ENCODE data around the gene MVB12B. TPM values are rescaled to one million over a fixed set of nuclear protein-coding genes. Genes with fewer than 3 reads are reported as not detected.
"Not testable (repeated sequence)": the region's sequence is repeated elsewhere in the genome, so short reads cannot be mapped to it uniquely, and the experiment has no call there.

The MVB12B gene
- total RNA-seq, 1 experiment from 2014 or later = 10.9 TPM

DNA sequence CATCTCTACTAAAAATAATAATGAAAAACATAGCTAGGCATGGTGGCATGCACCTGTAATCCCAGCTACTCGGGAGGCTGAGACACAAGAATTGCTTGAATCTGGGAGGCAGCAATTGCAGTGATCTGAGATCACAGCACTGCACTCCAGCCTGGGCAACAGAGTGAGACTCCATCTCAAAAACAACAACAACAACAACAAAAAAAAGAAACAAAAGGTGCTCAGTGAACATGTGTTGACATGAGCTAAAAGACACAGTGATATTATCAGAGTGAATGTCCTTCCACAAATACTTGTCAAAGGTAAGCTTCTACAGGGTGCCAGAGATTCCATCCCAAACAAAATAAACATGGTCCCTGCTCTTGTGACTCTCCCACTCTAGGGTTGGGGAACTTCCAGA, 211.9 kb downstream of the MVB12B start:
- H2AFZ ChIP-seq (ENCODE audit: low read depth, low read length, poor library complexity, severe bottlenecking) = no peak overlapping the region
- H3K4me3 ChIP-seq (replicated peaks in 1 of 2; ENCODE audit: low read depth in 1 of 2, low read length in 2 of 2) = no peak overlapping the region
- H3K9me3 ChIP-seq (ENCODE audit: control insufficient read depth in 1 of 2, insufficient read depth in 1 of 2, low read depth in 1 of 2, low read length in 2 of 2) = no peaks in the 10 kb centered on the region
- DNase-seq (ENCODE audit: low read depth, low spot score) (no peak), ATAC-seq (no peak)
- no peaks in the 10 kb centered on the region for H3K79me2 ChIP-seq (ENCODE audit: insufficient read depth, low read length)
- H3K9ac ChIP-seq (ENCODE audit: low read length) = no peak overlapping the region
- RAD21 ChIA-PET (ENCODE audit: low non-redundant PET in 1 of 2, low total read pairs in 2 of 2, uncharacterized antibody in 2 of 2, unreplicated experiment in 2 of 2) = no interaction called here
- H3K4me1 ChIP-seq (ENCODE audit: control insufficient read depth in 1 of 2, insufficient read depth in 2 of 2, low read length in 2 of 2) = no peaks in the 10 kb centered on the region
- BruUV-seq (replicated peaks) = no TSS peak
- no peak overlapping the region for H3K27ac ChIP-seq (ENCODE audit: low read depth, low read length)
- intact Hi-C loops (cut with micrococcal nuclease) = no loop called here
- CTCF ChIA-PET = interaction anchor here (1.0 to 1.1 kb wide), 2 partner anchors 19 to 166 kb away, joined by 3 read pairs; no protein-coding TSS in a partner anchor
- POLR2A ChIA-PET = no interaction called here
- H3K27me3 ChIP-seq (ENCODE audit: insufficient read depth, low read length) = no peaks in the 10 kb centered on the region
- no peak overlapping the region for H3K4me2 ChIP-seq (ENCODE audit: low read length)
- no peaks in the 10 kb centered on the region for H3K9me2 ChIP-seq (ENCODE audit: insufficient read depth)
- no peaks in the 10 kb centered on the region for H3K36me3 ChIP-seq (ENCODE audit: control insufficient read depth in 1 of 2, insufficient read depth in 2 of 2, low read length in 2 of 2)
- no peaks in the 10 kb centered on the region for H4K20me1 ChIP-seq (ENCODE audit: insufficient read depth)
- TF ChIP-seq CBX3 (IDR thresholded peaks at IDR 0.05; ENCODE audit: low read depth) (no peak), SRF (IDR thresholded peaks at IDR 0.05; ENCODE audit: low read depth) (no peak), EGR1 (IDR thresholded peaks at IDR 0.05; ENCODE audit: low read depth) (no peak), ZNF274 (IDR thresholded peaks at IDR 0.05; ENCODE audit: low read depth, low read length) (no peak), POLR2AphosphoS5 (IDR thresholded peaks at IDR 0.05; ENCODE audit: low read depth, low read length) (no peak), RAD21 (IDR thresholded peaks at IDR 0.05; ENCODE audit: low read depth) (no peak), EZH2phosphoT487 (IDR thresholded peaks at IDR 0.05; ENCODE audit: borderline replicate concordance) (no peak)
- TF ChIP-seq, protein P1, sequence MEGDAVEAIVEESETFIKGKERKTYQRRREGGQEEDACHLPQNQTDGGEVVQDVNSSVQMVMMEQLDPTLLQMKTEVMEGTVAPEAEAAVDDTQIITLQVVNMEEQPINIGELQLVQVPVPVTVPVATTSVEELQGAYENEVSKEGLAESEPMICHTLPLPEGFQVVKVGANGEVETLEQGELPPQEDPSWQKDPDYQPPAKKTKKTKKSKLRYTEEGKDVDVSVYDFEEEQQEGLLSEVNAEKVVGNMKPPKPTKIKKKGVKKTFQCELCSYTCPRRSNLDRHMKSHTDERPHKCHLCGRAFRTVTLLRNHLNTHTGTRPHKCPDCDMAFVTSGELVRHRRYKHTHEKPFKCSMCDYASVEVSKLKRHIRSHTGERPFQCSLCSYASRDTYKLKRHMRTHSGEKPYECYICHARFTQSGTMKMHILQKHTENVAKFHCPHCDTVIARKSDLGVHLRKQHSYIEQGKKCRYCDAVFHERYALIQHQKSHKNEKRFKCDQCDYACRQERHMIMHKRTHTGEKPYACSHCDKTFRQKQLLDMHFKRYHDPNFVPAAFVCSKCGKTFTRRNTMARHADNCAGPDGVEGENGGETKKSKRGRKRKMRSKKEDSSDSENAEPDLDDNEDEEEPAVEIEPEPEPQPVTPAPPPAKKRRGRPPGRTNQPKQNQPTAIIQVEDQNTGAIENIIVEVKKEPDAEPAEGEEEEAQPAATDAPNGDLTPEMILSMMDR (IDR thresholded peaks at IDR 0.05 in 2 of 3, conservative IDR thresholded peaks at IDR 0.05 in 1 of 3; ENCODE audit: borderline replicate concordance in 1 of 3, insufficient read depth in 1 of 3, low read depth in 2 of 3, low read length in 2 of 3) = no peak
- TF ChIP-seq, protein P2, sequence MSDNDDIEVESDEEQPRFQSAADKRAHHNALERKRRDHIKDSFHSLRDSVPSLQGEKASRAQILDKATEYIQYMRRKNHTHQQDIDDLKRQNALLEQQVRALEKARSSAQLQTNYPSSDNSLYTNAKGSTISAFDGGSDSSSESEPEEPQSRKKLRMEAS (IDR thresholded peaks at IDR 0.05) = no peak

DNA sequence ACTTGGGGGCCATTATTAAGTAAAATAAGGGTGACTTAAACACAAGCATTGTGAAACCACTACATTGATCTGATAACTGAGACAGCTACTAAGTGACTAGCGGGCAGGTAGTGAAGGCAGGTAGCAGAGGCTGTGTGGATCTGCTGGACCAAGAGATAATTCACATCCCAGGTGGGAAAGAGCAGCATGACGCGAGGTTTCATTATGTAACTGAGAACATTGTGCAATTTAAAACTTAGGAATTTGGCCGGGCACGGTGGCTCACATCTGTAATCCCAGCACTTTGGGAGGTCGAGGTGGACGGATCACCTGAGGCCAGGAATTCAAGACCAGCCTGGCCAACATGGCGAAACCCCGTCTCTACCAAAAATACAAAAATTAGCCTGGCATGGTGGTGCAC, 213.8 kb downstream of the MVB12B start:
- H3K27ac ChIP-seq (ENCODE audit: low read depth, low read length); CTCF ChIA-PET; H2AFZ ChIP-seq (ENCODE audit: low read depth, low read length, poor library complexity, severe bottlenecking); RAD21 ChIA-PET (ENCODE audit: low non-redundant PET in 1 of 2, low total read pairs in 2 of 2, uncharacterized antibody in 2 of 2, unreplicated experiment in 2 of 2); H3K79me2 ChIP-seq (ENCODE audit: insufficient read depth, low read length); H3K4me1 ChIP-seq (ENCODE audit: control insufficient read depth in 1 of 2, insufficient read depth in 2 of 2, low read length in 2 of 2); ATAC-seq; DNase-seq (ENCODE audit: low read depth, low spot score); H3K36me3 ChIP-seq (ENCODE audit: control insufficient read depth in 1 of 2, insufficient read depth in 2 of 2, low read length in 2 of 2); POLR2A ChIA-PET; H3K4me3 ChIP-seq (replicated peaks in 1 of 2; ENCODE audit: low read depth in 1 of 2, low read length in 2 of 2); H3K9ac ChIP-seq (ENCODE audit: low read length); H3K27me3 ChIP-seq (ENCODE audit: insufficient read depth, low read length); H4K20me1 ChIP-seq (ENCODE audit: insufficient read depth); H3K9me2 ChIP-seq (ENCODE audit: insufficient read depth); intact Hi-C loops (cut with micrococcal nuclease); BruUV-seq (replicated peaks); H3K9me3 ChIP-seq (ENCODE audit: control insufficient read depth in 1 of 2, insufficient read depth in 1 of 2, low read depth in 1 of 2, low read length in 2 of 2); H3K4me2 ChIP-seq (ENCODE audit: low read length): not testable (repeated sequence)

All from HCT116 (cell line).